C4-2B (cell line): ENCODE data around the gene NUBPL.

Source experiments
- H3K27ac ChIP-seq: fragments of 450-650 bp; 2 replicates; pipeline ENCODE4 v1.5.1; 2017
- CTCF ChIP-seq: fragments of 450-650 bp; conservative IDR thresholded peaks from 2 replicates; pipeline ENCODE4 v1.5.1; 2017; ENCODE audit warnings: mild to moderate bottlenecking
- ZFX ChIP-seq: fragments of 450-650 bp; IDR thresholded peaks from 2 replicates; pipeline ENCODE4 v1.6.1; 2017

Gene NUBPL

DNA sequence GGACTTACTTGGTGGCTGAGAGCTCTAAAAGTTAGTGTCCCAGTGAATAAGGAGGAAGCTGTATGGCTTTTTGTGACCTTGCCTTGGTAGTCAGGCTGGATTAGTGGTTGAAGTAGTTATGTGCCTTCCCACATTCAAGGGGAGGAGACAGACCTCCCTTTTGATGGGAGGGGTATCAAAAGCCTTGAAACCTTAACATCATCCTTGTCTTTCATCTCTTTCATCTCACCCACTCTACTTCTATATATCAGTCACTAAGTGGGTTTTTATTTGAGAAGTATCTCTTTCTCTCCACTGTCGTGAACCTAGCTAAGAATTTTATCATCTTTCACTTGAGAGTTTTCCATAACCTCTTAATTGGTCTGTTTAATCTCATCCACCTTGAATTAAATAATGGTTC is 15.7 kb downstream of the NUBPL start:
- TF ChIP-seq ZFX (no peak), CTCF (no peak)
- no peak overlapping the region for H3K27ac ChIP-seq

- TF ChIP-seq CTCF (no peak), ZFX (no peak)
- no peak overlapping the region for H3K27ac ChIP-seq
Measured at GRCh38 chr14:31578266-31578665, 17.1 kb downstream of the NUBPL start.

DNA sequence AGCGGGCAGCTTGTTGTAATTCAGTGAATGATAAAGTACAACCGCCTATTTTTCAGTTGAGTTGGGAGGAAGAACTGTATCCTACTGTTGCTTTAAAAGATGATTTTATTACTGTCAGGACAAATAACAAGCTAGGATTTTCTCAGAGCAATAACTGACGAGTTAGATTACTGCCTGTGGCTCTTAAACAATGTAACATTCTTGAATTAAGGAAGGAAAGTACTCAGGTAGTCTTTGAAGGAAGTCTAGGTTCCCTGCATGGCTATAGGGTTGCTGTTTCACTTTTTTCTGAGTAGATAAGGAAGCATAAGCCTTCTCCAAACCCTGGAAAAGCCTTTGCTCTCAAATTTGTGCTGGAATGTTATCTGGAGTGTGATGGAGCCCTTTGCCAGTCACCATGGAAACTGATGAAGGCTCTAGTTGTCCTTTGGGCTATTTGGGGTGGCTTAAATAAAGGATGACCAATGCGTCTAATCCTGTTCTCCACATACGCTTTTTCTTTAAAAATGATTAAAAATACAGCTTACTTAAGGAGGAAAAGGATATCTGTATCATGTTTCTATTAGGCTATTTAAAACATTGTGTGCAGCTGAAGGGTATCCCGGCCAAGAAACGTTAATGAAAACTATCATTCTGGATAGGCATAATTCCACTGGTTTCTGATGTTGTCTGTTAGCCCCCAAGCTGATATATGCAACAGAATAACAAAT is 17.7 kb downstream of the NUBPL start:
- H3K27ac ChIP-seq = no peak overlapping the region
- TF ChIP-seq ZFX = no peak
- no peak for TF ChIP-seq CTCF

DNA sequence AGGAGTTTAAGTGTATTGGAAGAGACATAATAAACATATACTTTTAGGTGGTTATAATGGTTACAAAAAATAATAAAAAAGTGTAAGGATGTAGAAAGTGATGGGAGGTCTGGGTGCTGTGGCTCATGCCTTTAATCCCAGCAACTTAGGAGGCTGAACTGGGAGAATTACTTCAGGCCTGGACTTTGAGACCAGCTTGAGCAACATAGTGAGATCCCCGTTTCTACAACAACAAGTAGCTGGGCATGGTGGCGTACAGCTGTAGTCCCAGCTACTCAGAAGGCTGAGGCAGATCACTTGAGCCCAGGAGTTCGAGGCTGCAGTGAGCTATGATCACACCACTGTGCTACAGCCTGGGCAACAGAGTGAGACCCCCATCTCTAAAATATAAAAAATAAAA is 19.0 kb downstream of the NUBPL start:
- no peak overlapping the region for H3K27ac ChIP-seq
- TF ChIP-seq ZFX (no peak), CTCF (no peak)

- TF ChIP-seq CTCF = no peak
- no peak for TF ChIP-seq ZFX
- no peak overlapping the region for H3K27ac ChIP-seq
Measured at GRCh38 chr14:31582286-31582691, 21.1 kb downstream of the NUBPL start.

GRCh38 chr14:31582836-31583452 is 21.7 kb downstream of the NUBPL start:
- H3K27ac ChIP-seq = no peak overlapping the region
- TF ChIP-seq CTCF = no peak
- TF ChIP-seq ZFX = no peak

DNA sequence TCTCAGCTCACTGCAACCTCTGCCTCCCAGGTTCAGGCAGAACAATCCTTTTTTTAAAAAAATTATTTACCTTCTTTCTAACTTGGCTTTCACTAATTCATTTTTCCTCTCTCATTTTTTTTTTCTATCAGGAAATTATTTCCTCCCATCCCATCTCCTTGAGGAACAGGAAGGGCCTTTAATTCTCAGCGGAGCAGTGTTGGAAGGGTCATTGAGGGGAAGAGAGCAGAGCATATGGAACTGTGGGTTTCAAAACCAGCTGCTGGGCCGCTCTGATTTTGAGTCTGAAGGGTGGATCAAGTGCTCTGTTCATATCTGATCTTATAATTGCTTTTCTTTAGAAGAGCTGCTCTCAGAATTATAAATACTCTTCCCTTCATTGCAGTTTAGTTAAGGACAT is 29.0 kb downstream of the NUBPL start:
- TF ChIP-seq ZFX (no peak), CTCF (no peak)
- H3K27ac ChIP-seq = no peak overlapping the region
